Activated CD4-positive, alpha-beta T cell treated with anti-CD3 and anti-CD28 coated beads for 36 hours (primary cell): ENCODE results near the gene NEUROD6. TPM values are rescaled to one million over a fixed set of nuclear protein-coding genes. Genes with fewer than 3 reads are reported as not detected.

ENCODE experiments used
- ATAC-seq: fragments of 200-7000 bp; cut with Tn5 transposase; one replicate; pipeline ENCODE4 v1.10.0; 2021; ENCODE audit warnings: mild to moderate bottlenecking, moderate library complexity
- CTCF ChIA-PET: fragments of 350-600 bp; sonication (Branson Sonifier 250); formaldehyde crosslinking; loops from one replicate; lab custom pipeline; 2021; ENCODE audit warnings: antibody characterized with exemption; lab: Charles Lee
- POLR2A ChIA-PET: fragments of 350-600 bp; sonication (Branson Sonifier 250); formaldehyde crosslinking; loops from one replicate; lab custom pipeline; 2021; ENCODE audit warnings: antibody characterized with exemption, inconsistent platforms; lab: Charles Lee
- DNase-seq: peaks from one replicate; pipeline ENCODE4 v3.0.0-alpha.2; 2020
- H3K27ac Mint-ChIP-seq: one replicate; pipeline ENCODE4 v1.8.0; 2021; ENCODE audit warnings: mixed read lengths
- H3K27me3 Mint-ChIP-seq: one replicate; pipeline ENCODE4 v1.8.0; 2021; ENCODE audit warnings: mixed read lengths
- H3K36me3 Mint-ChIP-seq: one replicate; pipeline ENCODE4 v1.8.0; 2021; ENCODE audit warnings: low read depth, mixed read lengths
- H3K4me1 Mint-ChIP-seq: one replicate; pipeline ENCODE4 v1.8.0; 2021; ENCODE audit warnings: mixed read lengths
- H3K4me3 Mint-ChIP-seq: one replicate; pipeline ENCODE4 v1.8.0; 2021; ENCODE audit warnings: mild to moderate bottlenecking, moderate library complexity, mixed read lengths
- H3K9me3 Mint-ChIP-seq: one replicate; pipeline ENCODE4 v1.8.0; 2021; ENCODE audit warnings: low read depth, mixed read lengths
- intact Hi-C, 2 experiments: fragments of 100-400 bp; cut with DNase I in 1 of 2; cut with micrococcal nuclease in 1 of 2; formaldehyde crosslinking; loops; one replicate each; pipeline versions ENCODE4 v1.14.2 to v1.15.1; 2022 to 2024; cut with DNase I, micrococcal nuclease
- total RNA-seq, 2 experiments: library from RNA; stranded (reverse); gene quantifications; one replicate each; pipeline ENCODE4 v1.2.3, GENCODE V29; 2021

The NEUROD6 gene
- total RNA-seq: not detected

- intact Hi-C loops: no loop called here
- DNase-seq (no peak), ATAC-seq (no peak)
- Mint-ChIP-seq H3K4me3 (no peak within 1 kb of the TSS), H3K4me1 (no peaks in the 10 kb centered on the region), H3K27me3 (peaks cover 17% of the 10 kb centered on the region), H3K27ac (no peak within 1 kb of the TSS), H3K9me3 (no peaks in the 10 kb centered on the region), H3K36me3 (no peaks in the 10 kb centered on the region)
- CTCF ChIA-PET: no interaction called here
- POLR2A ChIA-PET: no interaction called here
Observed at GRCh38 chr7:31340603-31341002, at the start of gene NEUROD6. NEUROD6 (minus strand) TSS chr7:31340726; CDS start chr7:31339268, 1,458 bp downstream.

GRCh38 chr7:31384466-31384865 is 43.9 kb upstream of the NEUROD6 start:
- ChIA-PET CTCF (no interaction called here), POLR2A (no interaction called here)
- Mint-ChIP-seq H3K36me3 (no peaks in the 10 kb centered on the region), H3K4me1 (no peaks in the 10 kb centered on the region), H3K27ac (no peak overlapping the region), H3K27me3 (no peaks in the 10 kb centered on the region), H3K4me3 (no peak overlapping the region), H3K9me3 (no peaks in the 10 kb centered on the region)
- intact Hi-C loops: no loop called here
- no peak for ATAC-seq
- no peak for DNase-seq

GRCh38 chr7:31382722-31383121 is 42.2 kb upstream of the NEUROD6 start:
- ChIA-PET CTCF (interaction anchor here (0.8 kb wide), 1 partner anchor 9 kb away, joined by 3 read pairs; no protein-coding TSS in a partner anchor), POLR2A (no interaction called here)
- Mint-ChIP-seq H3K27me3 (no peaks in the 10 kb centered on the region), H3K4me1 (no peaks in the 10 kb centered on the region), H3K9me3 (no peaks in the 10 kb centered on the region), H3K36me3 (no peaks in the 10 kb centered on the region), H3K27ac (no peak overlapping the region), H3K4me3 (no peak overlapping the region)
- intact Hi-C loops: no loop called here
- DNase-seq (no peak), ATAC-seq (no peak)

- intact Hi-C loops: loop anchor here in 1 of 2 experiments (5.0 kb wide), 1 partner anchor 114 kb away; no protein-coding TSS in a partner anchor
- H3K27ac Mint-ChIP-seq: no peak overlapping the region
- ChIA-PET POLR2A (no interaction called here), CTCF (no interaction called here)
- H3K9me3 Mint-ChIP-seq: no peaks in the 10 kb centered on the region
- ATAC-seq: peak; percentile 42
- H3K4me1 Mint-ChIP-seq: no peaks in the 10 kb centered on the region
- H3K4me3 Mint-ChIP-seq: no peak overlapping the region
- peak; percentile 24 for DNase-seq
- peaks cover 2% of the 10 kb centered on the region for H3K27me3 Mint-ChIP-seq
- H3K36me3 Mint-ChIP-seq: no peaks in the 10 kb centered on the region
Observed at GRCh38 chr7:31373337-31374289, 33.1 kb upstream of the NEUROD6 start.

- no peaks in the 10 kb centered on the region for H3K36me3 Mint-ChIP-seq
- CTCF ChIA-PET: interaction anchor here (0.6 to 0.7 kb wide), 2 partner anchors 35 to 638 kb away, joined by 3 read pairs; no protein-coding TSS in a partner anchor
- no peaks in the 10 kb centered on the region for H3K4me1 Mint-ChIP-seq
- DNase-seq (no peak), ATAC-seq (no peak)
- intact Hi-C loops: loop anchor here in 1 of 2 experiments (5.0 kb wide), 1 partner anchor 115 kb away; no protein-coding TSS in a partner anchor
- H3K9me3 Mint-ChIP-seq: no peaks in the 10 kb centered on the region
- peaks cover 2% of the 10 kb centered on the region for H3K27me3 Mint-ChIP-seq
- POLR2A ChIA-PET: no interaction called here
- H3K4me3 Mint-ChIP-seq: no peak overlapping the region
- no peak overlapping the region for H3K27ac Mint-ChIP-seq
Observed at GRCh38 chr7:31372231-31372959, 31.9 kb upstream of the NEUROD6 start.

GRCh38 chr7:31371621-31372020 is 31.1 kb upstream of the NEUROD6 start:
- no peak overlapping the region for H3K4me3 Mint-ChIP-seq
- ChIA-PET POLR2A (no interaction called here), CTCF (interaction anchor here (0.6 to 0.7 kb wide), 2 partner anchors 55 to 639 kb away, joined by 3 read pairs; no protein-coding TSS in a partner anchor)
- no peak overlapping the region for H3K27ac Mint-ChIP-seq
- DNase-seq (no peak), ATAC-seq (no peak)
- H3K36me3 Mint-ChIP-seq: no peaks in the 10 kb centered on the region
- intact Hi-C loops: loop anchor here in 1 of 2 experiments (5.0 kb wide), 1 partner anchor 116 kb away; no protein-coding TSS in a partner anchor
- no peaks in the 10 kb centered on the region for H3K9me3 Mint-ChIP-seq
- H3K4me1 Mint-ChIP-seq: no peaks in the 10 kb centered on the region
- no peaks in the 10 kb centered on the region for H3K27me3 Mint-ChIP-seq

GRCh38 chr7:31370609-31371008 is 30.1 kb upstream of the NEUROD6 start:
- ChIA-PET CTCF (interaction anchor here (1.0 kb wide), 1 partner anchor 236 kb away, joined by 3 read pairs; no protein-coding TSS in a partner anchor), POLR2A (no interaction called here)
- no peak overlapping the region for H3K4me3 Mint-ChIP-seq
- H3K4me1 Mint-ChIP-seq: no peaks in the 10 kb centered on the region
- H3K9me3 Mint-ChIP-seq: no peaks in the 10 kb centered on the region
- H3K27me3 Mint-ChIP-seq: no peaks in the 10 kb centered on the region
- DNase-seq: no peak
- no peak overlapping the region for H3K27ac Mint-ChIP-seq
- ATAC-seq: no peak
- H3K36me3 Mint-ChIP-seq: no peaks in the 10 kb centered on the region
- intact Hi-C loops: loop anchor here in 1 of 2 experiments (5.0 kb wide), 1 partner anchor 117 kb away; no protein-coding TSS in a partner anchor

- Mint-ChIP-seq H3K9me3 (no peaks in the 10 kb centered on the region), H3K36me3 (no peaks in the 10 kb centered on the region), H3K27ac (no peak overlapping the region), H3K4me3 (no peak overlapping the region), H3K27me3 (no peaks in the 10 kb centered on the region), H3K4me1 (no peaks in the 10 kb centered on the region)
- ATAC-seq: no peak
- intact Hi-C loops: no loop called here
- CTCF ChIA-PET: no interaction called here
- DNase-seq: no peak
- POLR2A ChIA-PET: no interaction called here
Observed at GRCh38 chr7:31368620-31369019, 28.1 kb upstream of the NEUROD6 start.

- no peaks in the 10 kb centered on the region for H3K9me3 Mint-ChIP-seq
- intact Hi-C loops: no loop called here
- H3K27ac Mint-ChIP-seq: no peak overlapping the region
- no peaks in the 10 kb centered on the region for H3K27me3 Mint-ChIP-seq
- ATAC-seq (no peak), DNase-seq (no peak)
- H3K4me3 Mint-ChIP-seq: no peak overlapping the region
- ChIA-PET CTCF (no interaction called here), POLR2A (no interaction called here)
- no peaks in the 10 kb centered on the region for H3K36me3 Mint-ChIP-seq
- no peaks in the 10 kb centered on the region for H3K4me1 Mint-ChIP-seq
Observed at GRCh38 chr7:31363496-31363895, 23.0 kb upstream of the NEUROD6 start.

- intact Hi-C loops: no loop called here
- H3K27me3 Mint-ChIP-seq: no peaks in the 10 kb centered on the region
- no peak overlapping the region for H3K4me3 Mint-ChIP-seq
- H3K4me1 Mint-ChIP-seq: no peaks in the 10 kb centered on the region
- no peak overlapping the region for H3K27ac Mint-ChIP-seq
- no peaks in the 10 kb centered on the region for H3K9me3 Mint-ChIP-seq
- DNase-seq: no peak
- CTCF ChIA-PET: no interaction called here
- H3K36me3 Mint-ChIP-seq: no peaks in the 10 kb centered on the region
- ATAC-seq: no peak
- POLR2A ChIA-PET: no interaction called here
Observed at GRCh38 chr7:31363051-31363450, 22.5 kb upstream of the NEUROD6 start.

- no peak overlapping the region for H3K4me3 Mint-ChIP-seq
- no peaks in the 10 kb centered on the region for H3K27me3 Mint-ChIP-seq
- H3K36me3 Mint-ChIP-seq: no peaks in the 10 kb centered on the region
- intact Hi-C loops: no loop called here
- DNase-seq (no peak), ATAC-seq (no peak)
- ChIA-PET CTCF (no interaction called here), POLR2A (no interaction called here)
- no peak overlapping the region for H3K27ac Mint-ChIP-seq
- no peaks in the 10 kb centered on the region for H3K9me3 Mint-ChIP-seq
- no peaks in the 10 kb centered on the region for H3K4me1 Mint-ChIP-seq
Observed at GRCh38 chr7:31362401-31362800, 21.9 kb upstream of the NEUROD6 start.
